OCI-LY1 (cell line): ENCODE data around the gene MEIKIN.

Experiments used
- H2AFZ ChIP-seq: fragments of 200-600 bp; sonication (generic), shearing (Covaris generic); 2 replicates; pipeline ENCODE4 v1.6.0; 2014; ENCODE audit warnings: antibody characterized with exemption, mild to moderate bottlenecking, low read length
- H3F3A ChIP-seq: fragments of 200-600 bp; sonication (generic), shearing (Covaris generic); 2 replicates; pipeline ENCODE4 v1.6.0; 2014; ENCODE audit warnings: mild to moderate bottlenecking, antibody characterized with exemption, low read length, moderate library complexity; ENCODE audit not compliant: insufficient read depth
- H3K27ac ChIP-seq: fragments of 200-600 bp; sonication (generic); 2 replicates; pipeline ENCODE4 v1.5.1; 2014; ENCODE audit warnings: low read length, mixed run types, mild to moderate bottlenecking, low read depth; ENCODE audit not compliant: poor library complexity, severe bottlenecking
- H3K27me3 ChIP-seq: fragments of 200-600 bp; sonication (generic); 2 replicates; pipeline ENCODE4 v1.6.0; 2014; ENCODE audit warnings: antibody characterized with exemption, mild to moderate bottlenecking, low read length, moderate library complexity; ENCODE audit not compliant: insufficient read depth
- H3K36me3 ChIP-seq: fragments of 200-600 bp; sonication (generic); 2 replicates; pipeline ENCODE4 v1.6.1; 2014; ENCODE audit warnings: mild to moderate bottlenecking, antibody characterized with exemption, low read length, moderate library complexity, mixed read lengths; ENCODE audit not compliant: insufficient read depth
- H3K4me1 ChIP-seq: fragments of 200-600 bp; sonication (generic); 2 replicates; pipeline ENCODE4 v1.5.1; 2014; ENCODE audit warnings: mild to moderate bottlenecking, low read length, moderate library complexity; ENCODE audit not compliant: insufficient read depth, severe bottlenecking
- H3K4me2 ChIP-seq: fragments of 200-600 bp; sonication (generic), shearing (Covaris generic); 2 replicates; pipeline ENCODE4 v1.6.1; 2014; ENCODE audit warnings: low read length
- H3K4me3 ChIP-seq: fragments of 200-600 bp; sonication (generic); 2 replicates; pipeline ENCODE4 v1.5.1; 2014; ENCODE audit warnings: low read length, low read depth, mild to moderate bottlenecking, mixed read lengths; ENCODE audit not compliant: poor library complexity, severe bottlenecking
- H3K79me2 ChIP-seq: fragments of 200-600 bp; shearing (Covaris generic); 2 replicates; pipeline ENCODE4 v1.6.1; 2016; ENCODE audit warnings: mixed run types, low read length, mixed read lengths; ENCODE audit not compliant: insufficient read depth
- H3K9ac ChIP-seq: fragments of 200-600 bp; sonication (generic), shearing (Covaris generic); 2 replicates; pipeline ENCODE4 v1.6.1; 2014; ENCODE audit warnings: mild to moderate bottlenecking, low read length, mixed read lengths
- H3K9me2 ChIP-seq: fragments of 200-600 bp; sonication (generic), shearing (Covaris generic); 2 replicates; pipeline ENCODE4 v1.6.1; 2014; ENCODE audit warnings: low read depth, mild to moderate bottlenecking, low read length, mixed read lengths
- H3K9me3 ChIP-seq: fragments of 200-600 bp; shearing (Covaris generic); 2 replicates; pipeline ENCODE4 v1.6.1; 2014; ENCODE audit warnings: low read length, mixed read lengths
- H4K20me1 ChIP-seq: fragments of 200-600 bp; sonication (generic), shearing (Covaris generic); 2 replicates; pipeline ENCODE4 v1.6.0; 2016; ENCODE audit warnings: mild to moderate bottlenecking, low read length; ENCODE audit not compliant: insufficient read depth
- CTCF ChIP-seq: fragments of 200-600 bp; sonication (generic), shearing (Covaris generic); IDR thresholded peaks from 2 replicates; pipeline ENCODE4 v1.5.1; 2017; ENCODE audit warnings: mild to moderate bottlenecking, antibody characterized with exemption, low read length, moderate library complexity, mixed read lengths
- EZH2 ChIP-seq: fragments of 200-600 bp; sonication (generic), shearing (Covaris generic); IDR thresholded peaks from 2 replicates; pipeline ENCODE4 v1.8.0; 2017; ENCODE audit warnings: borderline replicate concordance, mixed run types, mild to moderate bottlenecking, antibody characterized with exemption, low read length, moderate library complexity, mixed read lengths

Gene MEIKIN

GRCh38 chr5:131993676-131994075 is 48.2 kb upstream of the MEIKIN start:
- Histone ChIP-seq H3K9me2 (no peaks in the 10 kb centered on the region), H2AFZ (no peak overlapping the region), H3K9me3 (no peaks in the 10 kb centered on the region), H3K4me2 (no peak overlapping the region), H3K9ac (no peak overlapping the region), H3K27ac (no peak overlapping the region), H3K4me1 (no peaks in the 10 kb centered on the region), H3K27me3 (no peaks in the 10 kb centered on the region; the same call in 1 of the 2 replicates), H3K79me2 (no peaks in the 10 kb centered on the region), H4K20me1 (no peaks in the 10 kb centered on the region), H3K36me3 (no peaks in the 10 kb centered on the region), H3K4me3 (no peak overlapping the region), H3F3A (no peaks in the 10 kb centered on the region)
- no peak for TF ChIP-seq EZH2
- no peak for TF ChIP-seq CTCF

GRCh38 chr5:131992370-131992769 is 46.9 kb upstream of the MEIKIN start:
- Histone ChIP-seq H3K9me2 (no peaks in the 10 kb centered on the region), H3K9ac (no peak overlapping the region), H3K27ac (no peak overlapping the region), H2AFZ (no peak overlapping the region), H3K79me2 (no peaks in the 10 kb centered on the region), H3K27me3 (no peaks in the 10 kb centered on the region; the same call in 1 of the 2 replicates), H3F3A (no peaks in the 10 kb centered on the region), H3K9me3 (no peaks in the 10 kb centered on the region), H3K4me1 (no peaks in the 10 kb centered on the region), H4K20me1 (no peaks in the 10 kb centered on the region), H3K4me2 (no peak overlapping the region), H3K36me3 (no peaks in the 10 kb centered on the region), H3K4me3 (no peak overlapping the region)
- TF ChIP-seq EZH2: no peak
- no peak for TF ChIP-seq CTCF

GRCh38 chr5:131991593-131992324 is 46.3 kb upstream of the MEIKIN start:
- Histone ChIP-seq H3F3A (no peaks in the 10 kb centered on the region), H4K20me1 (no peaks in the 10 kb centered on the region), H3K27me3 (no peaks in the 10 kb centered on the region; the same call in 1 of the 2 replicates), H3K27ac (no peak overlapping the region), H3K4me2 (no peak overlapping the region), H3K9me3 (no peaks in the 10 kb centered on the region), H3K36me3 (no peaks in the 10 kb centered on the region), H3K4me1 (no peaks in the 10 kb centered on the region), H2AFZ (no peak overlapping the region), H3K9ac (no peak overlapping the region), H3K79me2 (no peaks in the 10 kb centered on the region), H3K4me3 (no peak overlapping the region), H3K9me2 (no peaks in the 10 kb centered on the region)
- no peak for TF ChIP-seq CTCF
- no peak for TF ChIP-seq EZH2
